H9 (cell line): ENCODE measurements around the gene GRIN3B. TPM values are rescaled to one million over a fixed set of nuclear protein-coding genes. Genes with fewer than 3 reads are reported as not detected.

Experiments used
- DNase-seq: peaks from one replicate; pipeline ENCODE4 v3.0.0-alpha.2; 2017
- H2AFZ ChIP-seq: one replicate; pipeline ENCODE4 v1.6.1; 2013; ENCODE audit warnings: mild to moderate bottlenecking, low read length, control low read depth, moderate library complexity
- H2AK5ac ChIP-seq: 2 replicates; pipeline ENCODE4 v1.6.1; 2013; ENCODE audit warnings: low read length, control low read depth, mixed read lengths; ENCODE audit not compliant: insufficient read length
- H2BK120ac ChIP-seq: one replicate; pipeline ENCODE4 v1.6.1; 2013; ENCODE audit warnings: low read depth, mild to moderate bottlenecking, low read length, control low read depth, inconsistent platforms; ENCODE audit not compliant: poor library complexity, severe bottlenecking
- H2BK12ac ChIP-seq: 2 replicates; pipeline ENCODE4 v1.6.1; 2013; ENCODE audit warnings: low read length, control low read depth, mixed read lengths, low read depth; ENCODE audit not compliant: insufficient read length
- H2BK15ac ChIP-seq: 2 replicates; pipeline ENCODE4 v1.6.1; 2013; ENCODE audit warnings: low read depth, low read length, control low read depth
- H2BK20ac ChIP-seq: one replicate; pipeline ENCODE4 v1.6.1; 2013; ENCODE audit warnings: low read depth, mild to moderate bottlenecking, low read length, control low read depth, inconsistent platforms; ENCODE audit not compliant: poor library complexity, severe bottlenecking
- H2BK5ac ChIP-seq: 2 replicates; pipeline ENCODE4 v1.6.1; 2013; ENCODE audit warnings: low read length, control low read depth, mixed read lengths; ENCODE audit not compliant: insufficient read length
- H3K14ac ChIP-seq: 2 replicates; pipeline ENCODE4 v1.6.1; 2013; ENCODE audit warnings: low read length, control low read depth; ENCODE audit not compliant: insufficient read depth
- H3K18ac ChIP-seq: 2 replicates; pipeline ENCODE4 v1.6.1; 2013; ENCODE audit warnings: low read depth, mild to moderate bottlenecking, mixed read lengths, low read length, control low read depth; ENCODE audit not compliant: insufficient read length
- H3K23ac ChIP-seq: 2 replicates; pipeline ENCODE4 v1.6.1; 2013; ENCODE audit warnings: low read length, control low read depth, mixed read lengths, low read depth; ENCODE audit not compliant: insufficient read length
- H3K23me2 ChIP-seq: 2 replicates; pipeline ENCODE4 v1.6.1; 2013; ENCODE audit warnings: low read depth, mild to moderate bottlenecking, mixed read lengths, low read length, control low read depth; ENCODE audit not compliant: insufficient read length, poor library complexity, severe bottlenecking
- H3K27ac ChIP-seq: 2 replicates; pipeline ENCODE4 v1.5.1; 2013; ENCODE audit warnings: low read length, control low read depth, mixed read lengths, low read depth; ENCODE audit not compliant: insufficient read length
- H3K27me3 ChIP-seq: 2 replicates; pipeline ENCODE4 v1.6.1; 2013; ENCODE audit warnings: low read length, control low read depth, inconsistent platforms; ENCODE audit not compliant: insufficient read depth
- H3K4ac ChIP-seq: 2 replicates; pipeline ENCODE4 v1.6.1; 2013; ENCODE audit warnings: low read depth, mild to moderate bottlenecking, control low read depth, inconsistent platforms, low read length, moderate library complexity
- H3K4me1 ChIP-seq: 2 replicates; pipeline ENCODE4 v1.6.1; 2013; ENCODE audit warnings: low read length, control low read depth, inconsistent platforms; ENCODE audit not compliant: insufficient read depth
- H3K4me2 ChIP-seq: 2 replicates; pipeline ENCODE4 v1.6.1; 2013; ENCODE audit warnings: low read length, control low read depth, mixed read lengths; ENCODE audit not compliant: insufficient read length, insufficient read depth
- H3K56ac ChIP-seq: 2 replicates; pipeline ENCODE4 v1.6.1; 2013; ENCODE audit warnings: low read depth, mild to moderate bottlenecking, mixed read lengths, low read length, control low read depth; ENCODE audit not compliant: insufficient read length
- H3K79me1 ChIP-seq: 2 replicates; pipeline ENCODE4 v1.6.1; 2013; ENCODE audit warnings: low read depth, mild to moderate bottlenecking, moderate library complexity, low read length, control low read depth, inconsistent platforms; ENCODE audit not compliant: insufficient read depth, poor library complexity, severe bottlenecking
- H3K79me2 ChIP-seq: 2 replicates; pipeline ENCODE4 v1.6.1; 2013; ENCODE audit warnings: low read length, control low read depth, inconsistent platforms; ENCODE audit not compliant: insufficient read depth
- H3K9ac ChIP-seq: 2 replicates; pipeline ENCODE4 v1.6.1; 2013; ENCODE audit warnings: low read length, control low read depth, mixed read lengths; ENCODE audit not compliant: insufficient read length; ENCODE audit errors: extremely low read depth
- H3K9me3 ChIP-seq: one replicate; pipeline ENCODE4 v1.6.1; 2013; ENCODE audit warnings: low read depth, low read length, inconsistent platforms; ENCODE audit not compliant: control insufficient read depth
- H3T11ph ChIP-seq: one replicate; pipeline ENCODE4 v1.6.1; 2013; ENCODE audit warnings: mild to moderate bottlenecking, low read length, control low read depth, inconsistent platforms
- H4K20me1 ChIP-seq: one replicate; pipeline ENCODE4 v1.6.1; 2013; ENCODE audit not compliant: control insufficient read depth, insufficient read length, insufficient read depth
- H4K5ac ChIP-seq: 2 replicates; pipeline ENCODE4 v1.6.1; 2013; ENCODE audit warnings: low read depth, mild to moderate bottlenecking, mixed read lengths, low read length, control low read depth; ENCODE audit not compliant: insufficient read length
- H4K8ac ChIP-seq: replicated peaks from 2 replicates; pipeline ENCODE4 v1.6.1; 2013; ENCODE audit warnings: low read length, control low read depth, mixed read lengths, low read depth; ENCODE audit not compliant: insufficient read length
- H4K91ac ChIP-seq: 2 replicates; pipeline ENCODE4 v1.6.1; 2013; ENCODE audit warnings: low read depth, mild to moderate bottlenecking, moderate library complexity, mixed read lengths, low read length, control low read depth; ENCODE audit not compliant: insufficient read length
- H3K27ac Mint-ChIP-seq, 3 experiments: 2 replicates in 2 of 3; 3 replicates in 1 of 3; pipeline ENCODE4 v1.8.0; 2020 to 2021; ENCODE audit warnings: mixed read lengths in 3 of 3, mild to moderate bottlenecking in 1 of 3, moderate library complexity in 1 of 3
- H3K27me3 Mint-ChIP-seq: 2 replicates; pipeline ENCODE4 v1.8.0; 2021; ENCODE audit warnings: low read depth, mild to moderate bottlenecking, moderate library complexity, mixed read lengths
- H3K36me3 Mint-ChIP-seq, 3 experiments: 2 replicates in 2 of 3; 3 replicates in 1 of 3; pipeline ENCODE4 v1.8.0; 2020 to 2021; ENCODE audit warnings: low read depth in 3 of 3, mixed read lengths in 3 of 3; ENCODE audit not compliant: insufficient read depth in 1 of 3
- H3K4me1 Mint-ChIP-seq, 2 experiments: 2 replicates each; pipeline ENCODE4 v1.8.0; 2020; ENCODE audit warnings: mixed read lengths in 2 of 2
- H3K4me3 Mint-ChIP-seq, 2 experiments: 2 replicates in 1 of 2; 3 replicates in 1 of 2; pipeline ENCODE4 v1.8.0; 2020 to 2021; ENCODE audit warnings: mild to moderate bottlenecking in 2 of 2, mixed read lengths in 2 of 2, moderate library complexity in 1 of 2
- H3K9me3 Mint-ChIP-seq, 2 experiments: 2 replicates in 1 of 2; 3 replicates in 1 of 2; pipeline ENCODE4 v1.8.0; 2020; ENCODE audit warnings: mild to moderate bottlenecking in 2 of 2, mixed read lengths in 2 of 2, moderate library complexity in 1 of 2
- WGBS: extraction: QIAGEN DNeasy Blood & Tissue Kit; methylation state at CpG from one replicate; pipeline ENCODE4 v1.1.7; 2013; ENCODE audit warnings: missing lambda C conversion rate, low lambda C conversion rate, mixed read lengths; ENCODE audit not compliant: insufficient read length; ENCODE audit errors: extremely low coverage; 5-methylcytosine and 5-hydroxymethylcytosine counted together
- total RNA-seq: library from RNA; stranded (reverse); gene quantifications from 2 replicates; pipeline ENCODE4 v1.2.1, GENCODE V29; 2021
- TF ChIP-seq, protein P1 (sequence below): fragments of 200-600 bp; sonication (generic); conservative IDR thresholded peaks from 3 replicates; pipeline ENCODE4 v1.8.0; 2021; ENCODE audit warnings: antibody characterized with exemption, mild to moderate bottlenecking

Gene GRIN3B
- total RNA-seq, 1 experiment from 2014 or later = 1.0 TPM

GRCh38 chr19:999379-999719 is 870 bp upstream of the GRIN3B start:
- H2BK20ac ChIP-seq = no peak overlapping the region
- no peak overlapping the region for H3K23ac ChIP-seq
- H3K56ac ChIP-seq = no peak overlapping the region
- no peak overlapping the region for H3K4ac ChIP-seq
- H3K14ac ChIP-seq = no peak overlapping the region
- peaks cover 10% of the 10 kb centered on the region for H3K27me3 ChIP-seq
- H3K4me2 ChIP-seq = no peak overlapping the region
- H2BK12ac ChIP-seq = no peak overlapping the region
- TF ChIP-seq, protein P1, sequence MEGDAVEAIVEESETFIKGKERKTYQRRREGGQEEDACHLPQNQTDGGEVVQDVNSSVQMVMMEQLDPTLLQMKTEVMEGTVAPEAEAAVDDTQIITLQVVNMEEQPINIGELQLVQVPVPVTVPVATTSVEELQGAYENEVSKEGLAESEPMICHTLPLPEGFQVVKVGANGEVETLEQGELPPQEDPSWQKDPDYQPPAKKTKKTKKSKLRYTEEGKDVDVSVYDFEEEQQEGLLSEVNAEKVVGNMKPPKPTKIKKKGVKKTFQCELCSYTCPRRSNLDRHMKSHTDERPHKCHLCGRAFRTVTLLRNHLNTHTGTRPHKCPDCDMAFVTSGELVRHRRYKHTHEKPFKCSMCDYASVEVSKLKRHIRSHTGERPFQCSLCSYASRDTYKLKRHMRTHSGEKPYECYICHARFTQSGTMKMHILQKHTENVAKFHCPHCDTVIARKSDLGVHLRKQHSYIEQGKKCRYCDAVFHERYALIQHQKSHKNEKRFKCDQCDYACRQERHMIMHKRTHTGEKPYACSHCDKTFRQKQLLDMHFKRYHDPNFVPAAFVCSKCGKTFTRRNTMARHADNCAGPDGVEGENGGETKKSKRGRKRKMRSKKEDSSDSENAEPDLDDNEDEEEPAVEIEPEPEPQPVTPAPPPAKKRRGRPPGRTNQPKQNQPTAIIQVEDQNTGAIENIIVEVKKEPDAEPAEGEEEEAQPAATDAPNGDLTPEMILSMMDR = no peak
- H3K79me2 ChIP-seq = 0 out of 2 replicates have a peak, but pooled peaks cover 2% of the 10 kb centered on the region
- H2AK5ac ChIP-seq = no peak overlapping the region
- H3K23me2 ChIP-seq = peaks cover 10% of the 10 kb centered on the region
- no peak overlapping the region for H3T11ph ChIP-seq
- no peak overlapping the region for H2AFZ ChIP-seq
- peaks cover 50% of the 10 kb centered on the region for H3K27me3 Mint-ChIP-seq
- WGBS = no CpG with 5 or more reads among the region's 3 CpGs
- H3K9ac ChIP-seq = no peak overlapping the region
- H2BK15ac ChIP-seq = no peak overlapping the region
- H2BK5ac ChIP-seq = no peak overlapping the region
- no peaks in the 10 kb centered on the region; a peak in 1 of 7 replicates for H3K36me3 Mint-ChIP-seq
- H4K20me1 ChIP-seq = peaks cover 4% of the 10 kb centered on the region
- no peak overlapping the region for H2BK120ac ChIP-seq
- H3K79me1 ChIP-seq = no peaks in the 10 kb centered on the region
- H3K4me1 ChIP-seq = no peaks in the 10 kb centered on the region
- no peak for DNase-seq
- H3K9me3 ChIP-seq = no peaks in the 10 kb centered on the region
- no peak overlapping the region for H4K8ac ChIP-seq
- no peak overlapping the region for H4K5ac ChIP-seq
- H3K4me1 Mint-ChIP-seq = peaks cover 5 to 10% of the 10 kb centered on the region in 2 experiments
- no peaks in the 10 kb centered on the region; a peak in 1 of 5 replicates for H3K9me3 Mint-ChIP-seq
- H4K91ac ChIP-seq = no peak overlapping the region
- H3K27ac ChIP-seq = no peak overlapping the region
- peak overlapping the region in 1 of 2 experiments; percentile 65; a peak in 2 of 5 replicates for H3K4me3 Mint-ChIP-seq
- no peak overlapping the region for H3K18ac ChIP-seq
- no peak overlapping the region for H3K27ac Mint-ChIP-seq
